ENCODE data around the gene DMRTC2.
A peak's percentile ranks its signal among the peaks of the same experiment; 100 is the strongest.

The DMRTC2 gene

GRCh38 chr19:41845001-41845050 lies at the start of gene DMRTC2:
DMRTC2 (plus strand) TSS chr19:41845042; CDS start chr19:41847429, 2,387 bp downstream.
- no peak within 1 kb of the TSS for H3K27ac Mint-ChIP-seq
- H3K4me3 Mint-ChIP-seq = no peak within 1 kb of the TSS
- ATAC-seq (replicated peaks) (no peak), DNase-seq (no peak)
- peaks cover 5 to 9% of the 10 kb centered on the region in 2 donors for H3K9me3 Mint-ChIP-seq
- peaks cover 16 to 20% of the 10 kb centered on the region in 2 donors for H3K27me3 Mint-ChIP-seq
- H3K36me3 Mint-ChIP-seq = peaks cover 0 to 8% of the 10 kb centered on the region in 2 donors
- no peaks in the 10 kb centered on the region for H3K4me1 Mint-ChIP-seq

- Mint-ChIP-seq H3K27ac (no peak within 1 kb of the TSS), H3K4me1 (peaks cover 9 to 24% of the 10 kb centered on the region in 2 donors), H3K36me3 (no peaks in the 10 kb centered on the region), H3K4me3 (no peak within 1 kb of the TSS), H3K9me3 (peaks cover 0 to 1% of the 10 kb centered on the region in 2 donors), H3K27me3 (peaks cover 25 to 31% of the 10 kb centered on the region in 2 donors)
- ATAC-seq (replicated peaks) (no peak), DNase-seq (no peak)
These were observed 48.5 kb upstream of the DMRTC2 start, which contains the start of gene CEACAM3 for GRCh38 chr19:41796362-41796761. CEACAM3 (plus strand) TSS chr19:41796587; CDS start chr19:41796678, 91 bp downstream.

- Mint-ChIP-seq H3K9me3 (peaks cover 0 to 4% of the 10 kb centered on the region in 2 donors), H3K4me3 (no peak overlapping the region), H3K4me1 (peaks cover 14 to 29% of the 10 kb centered on the region in 2 donors), H3K36me3 (no peaks in the 10 kb centered on the region), H3K27me3 (peaks cover 25 to 26% of the 10 kb centered on the region in 2 donors), H3K27ac (no peak overlapping the region)
- no peak for ATAC-seq (replicated peaks)
- DNase-seq = no peak
These were observed 47.9 kb upstream of the DMRTC2 start for GRCh38 chr19:41796901-41797300.

DNA sequence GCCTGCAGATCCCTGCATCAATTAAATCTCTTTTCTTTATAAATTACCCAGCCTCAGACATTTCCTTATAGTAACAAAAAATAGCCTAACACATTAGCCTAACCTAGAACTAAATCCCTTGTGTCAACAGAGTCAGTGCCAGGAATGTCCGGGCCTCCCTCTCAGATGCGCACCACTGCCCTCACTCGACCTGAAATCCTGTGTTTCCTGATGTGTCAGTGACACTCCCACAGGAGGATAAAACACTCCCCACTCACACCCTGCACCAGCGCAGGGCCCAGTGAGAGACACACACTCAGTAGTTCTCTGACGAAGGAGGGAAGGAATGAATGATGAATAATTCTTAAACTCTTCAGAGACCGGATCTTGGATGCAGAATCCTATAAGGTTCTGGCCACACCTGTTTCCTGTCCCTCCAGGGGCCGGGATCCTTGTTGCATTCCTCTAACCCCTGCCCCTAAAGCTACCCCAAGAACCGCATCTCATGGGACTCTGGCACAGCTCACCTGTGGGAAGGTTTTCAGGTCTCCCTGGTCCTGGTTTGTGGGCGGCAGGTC lies 45.3 kb upstream of the DMRTC2 start:
- Mint-ChIP-seq H3K9me3 (peaks cover 2 to 4% of the 10 kb centered on the region in 2 donors), H3K4me1 (peaks cover 30 to 43% of the 10 kb centered on the region in 2 donors), H3K27me3 (peaks cover 12 to 13% of the 10 kb centered on the region in 2 donors), H3K36me3 (no peaks in the 10 kb centered on the region), H3K27ac (no peak overlapping the region), H3K4me3 (no peak overlapping the region)
- ATAC-seq (replicated peaks) (no peak), DNase-seq (no peak)

GRCh38 chr19:41801031-41801430 lies 43.8 kb upstream of the DMRTC2 start:
- peaks cover 2 to 4% of the 10 kb centered on the region in 2 donors for H3K9me3 Mint-ChIP-seq
- no peak overlapping the region for H3K4me3 Mint-ChIP-seq
- peaks cover 24 to 37% of the 10 kb centered on the region in 2 donors for H3K4me1 Mint-ChIP-seq
- H3K36me3 Mint-ChIP-seq = no peaks in the 10 kb centered on the region
- DNase-seq (no peak), ATAC-seq (replicated peaks) (no peak)
- peak overlapping the region; percentile 43 for H3K27ac Mint-ChIP-seq
- H3K27me3 Mint-ChIP-seq = peaks cover 6 to 7% of the 10 kb centered on the region in 2 donors

- peak overlapping the region in 1 of 2 donors; percentile 7 for H3K4me3 Mint-ChIP-seq
- no peaks in the 10 kb centered on the region for H3K27me3 Mint-ChIP-seq
- peak overlapping the region; percentile 59 for H3K27ac Mint-ChIP-seq
- H3K36me3 Mint-ChIP-seq = no peaks in the 10 kb centered on the region
- ATAC-seq (replicated peaks) = peak; percentile 63 to 82
- no peak for DNase-seq
- H3K4me1 Mint-ChIP-seq = peaks cover 24 to 37% of the 10 kb centered on the region in 2 donors
- peaks cover 2 to 4% of the 10 kb centered on the region in 2 donors for H3K9me3 Mint-ChIP-seq
These were observed 43.0 kb upstream of the DMRTC2 start for GRCh38 chr19:41801792-41802211.

DNA sequence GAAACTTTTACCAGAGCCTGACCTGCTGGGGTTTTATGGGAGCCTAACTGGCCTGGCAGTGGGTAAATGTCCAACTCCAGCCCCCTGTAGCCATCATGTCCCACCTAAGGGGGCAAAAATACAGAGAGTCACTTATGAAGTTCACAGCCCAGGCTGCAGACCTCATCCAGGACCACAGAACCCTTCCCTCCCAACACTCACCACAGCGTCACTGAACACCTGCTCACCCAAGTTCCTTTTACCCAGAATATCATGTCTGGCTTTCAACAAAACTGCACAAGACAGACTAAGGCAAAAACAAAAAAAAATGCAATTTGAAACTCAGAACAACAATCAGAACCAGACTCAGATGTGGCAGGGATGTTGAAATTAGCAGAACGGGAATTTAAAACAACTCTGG lies 42.1 kb upstream of the DMRTC2 start:
- Mint-ChIP-seq H3K4me3 (no peak overlapping the region), H3K27me3 (no peaks in the 10 kb centered on the region), H3K36me3 (no peaks in the 10 kb centered on the region), H3K27ac (no peak overlapping the region), H3K4me1 (peaks cover 25 to 37% of the 10 kb centered on the region in 2 donors), H3K9me3 (peaks cover 2 to 4% of the 10 kb centered on the region in 2 donors)
- DNase-seq = peak; percentile 5
- peak; percentile 61 to 82 for ATAC-seq (replicated peaks)

DNA sequence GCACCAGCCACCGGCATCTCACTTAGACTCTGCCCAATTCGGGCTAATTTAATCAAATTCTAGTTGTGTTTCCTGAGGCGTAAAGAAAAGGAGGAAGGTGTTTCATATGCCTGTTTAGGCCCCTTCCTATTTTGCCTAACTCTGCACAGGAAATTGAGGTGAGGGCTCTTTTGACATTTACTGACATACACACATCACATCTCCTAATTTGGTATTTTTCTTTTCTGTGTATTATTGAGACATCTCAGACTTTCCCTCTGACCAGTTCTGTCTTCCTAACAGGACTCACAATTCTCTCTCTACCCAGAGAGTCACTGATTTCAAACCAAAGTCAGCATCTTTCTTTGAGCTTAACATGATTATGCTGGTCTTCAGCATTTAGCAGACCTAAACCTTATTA lies 40.5 kb upstream of the DMRTC2 start:
- Mint-ChIP-seq H3K27ac (no peak overlapping the region), H3K36me3 (no peaks in the 10 kb centered on the region), H3K4me1 (peaks cover 25 to 43% of the 10 kb centered on the region in 2 donors), H3K4me3 (no peak overlapping the region), H3K9me3 (peaks cover 2 to 4% of the 10 kb centered on the region in 2 donors), H3K27me3 (no peaks in the 10 kb centered on the region)
- no peak for DNase-seq
- no peak for ATAC-seq (replicated peaks)

DNA sequence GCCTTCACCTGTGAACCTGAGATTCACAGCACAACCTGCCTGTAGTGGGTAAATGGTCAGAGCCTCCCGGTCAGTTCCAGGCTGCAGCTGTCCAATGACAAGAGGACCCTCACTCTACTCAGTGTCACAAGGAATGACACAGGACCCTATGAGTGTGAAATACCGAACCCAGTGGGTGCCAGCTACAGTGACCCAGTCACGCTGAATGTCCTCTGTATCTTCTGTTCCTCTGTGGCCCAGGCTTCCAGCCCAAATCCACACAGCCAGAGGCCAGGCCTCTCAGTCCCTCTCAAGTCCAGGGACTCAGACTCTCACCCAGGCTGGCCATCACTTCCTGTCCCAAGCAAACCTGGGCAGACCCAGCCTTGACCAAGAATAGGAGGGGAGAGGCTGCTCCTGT lies 37.7 kb upstream of the DMRTC2 start:
- no peaks in the 10 kb centered on the region for H3K36me3 Mint-ChIP-seq
- no peak for ATAC-seq (replicated peaks)
- no peak overlapping the region for H3K4me3 Mint-ChIP-seq
- no peak for DNase-seq
- peaks cover 0 to 10% of the 10 kb centered on the region in 2 donors for H3K27me3 Mint-ChIP-seq
- H3K9me3 Mint-ChIP-seq = peaks cover 0 to 2% of the 10 kb centered on the region in 2 donors
- H3K4me1 Mint-ChIP-seq = peaks cover 33 to 52% of the 10 kb centered on the region in 2 donors
- H3K27ac Mint-ChIP-seq = no peak overlapping the region

GRCh38 chr19:41808663-41809566 lies 35.9 kb upstream of the DMRTC2 start:
- no peak for ATAC-seq (replicated peaks)
- Mint-ChIP-seq H3K27me3 (peaks cover 5 to 17% of the 10 kb centered on the region in 2 donors), H3K4me3 (no peak overlapping the region), H3K36me3 (peaks cover 0 to 2% of the 10 kb centered on the region in 2 donors), H3K4me1 (peaks cover 24 to 42% of the 10 kb centered on the region in 2 donors), H3K27ac (no peak overlapping the region), H3K9me3 (no peaks in the 10 kb centered on the region)
- no peak for DNase-seq

DNA sequence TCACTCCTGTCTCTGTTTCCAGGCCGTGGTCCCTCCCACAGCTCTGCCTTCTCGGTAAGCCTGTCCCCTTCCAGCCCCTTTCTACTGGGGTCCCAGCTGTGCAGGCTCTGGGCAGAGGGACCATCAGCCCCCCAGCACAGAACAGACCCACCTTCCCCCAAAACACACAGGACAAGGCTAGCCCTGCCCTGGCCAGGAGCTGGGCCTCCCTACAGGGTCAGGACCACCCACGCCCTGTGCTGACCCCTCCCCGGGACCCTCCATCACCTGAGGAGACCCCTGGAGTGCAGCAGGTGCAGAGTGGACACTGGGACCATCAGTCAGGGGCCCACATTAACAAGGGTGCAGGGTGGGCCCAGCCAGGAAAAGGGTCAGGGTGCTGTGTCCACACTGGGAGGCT lies 34.5 kb upstream of the DMRTC2 start:
- peaks cover 5 to 17% of the 10 kb centered on the region in 2 donors for H3K27me3 Mint-ChIP-seq
- H3K36me3 Mint-ChIP-seq = peaks cover 0 to 2% of the 10 kb centered on the region in 2 donors
- no peak overlapping the region for H3K4me3 Mint-ChIP-seq
- ATAC-seq (replicated peaks) = no peak
- no peaks in the 10 kb centered on the region for H3K9me3 Mint-ChIP-seq
- DNase-seq = no peak
- H3K27ac Mint-ChIP-seq = peak overlapping the region; percentile 81
- H3K4me1 Mint-ChIP-seq = peaks cover 23 to 41% of the 10 kb centered on the region in 2 donors

- H3K9me3 Mint-ChIP-seq = no peaks in the 10 kb centered on the region
- peak overlapping the region; percentile 81 for H3K27ac Mint-ChIP-seq
- DNase-seq (peak; percentile 53), ATAC-seq (replicated peaks) (peak; percentile 88 to 89)
- peaks cover 23 to 41% of the 10 kb centered on the region in 2 donors for H3K4me1 Mint-ChIP-seq
- peak overlapping the region; percentile 50 to 68 for H3K4me3 Mint-ChIP-seq
- H3K27me3 Mint-ChIP-seq = peaks cover 5 to 17% of the 10 kb centered on the region in 2 donors
- H3K36me3 Mint-ChIP-seq = peaks cover 0 to 2% of the 10 kb centered on the region in 2 donors
These were observed 33.8 kb upstream of the DMRTC2 start for GRCh38 chr19:41811036-41811435.

DNA sequence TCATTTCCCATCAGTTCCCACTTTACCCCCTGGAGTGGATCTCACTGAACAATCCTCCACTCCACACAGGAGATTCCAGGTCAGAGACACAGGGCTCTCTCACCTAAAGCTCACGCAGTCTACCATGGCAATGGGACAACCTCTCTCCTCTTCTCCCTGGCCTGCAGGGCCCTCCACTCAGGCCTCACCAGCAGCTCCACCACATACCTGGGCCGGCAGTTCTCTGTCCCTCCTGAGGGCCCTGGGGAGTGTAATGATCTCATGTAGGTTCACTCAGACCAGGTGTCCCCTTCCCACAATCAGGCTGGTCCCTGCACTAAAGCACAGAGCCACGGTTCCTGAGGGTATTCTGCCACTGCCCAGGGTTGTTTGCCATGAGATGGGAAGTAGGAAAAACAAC lies 32.9 kb upstream of the DMRTC2 start:
- DNase-seq = no peak
- H3K4me1 Mint-ChIP-seq = peaks cover 23 to 41% of the 10 kb centered on the region in 2 donors
- peaks cover 5 to 17% of the 10 kb centered on the region in 2 donors for H3K27me3 Mint-ChIP-seq
- no peaks in the 10 kb centered on the region for H3K9me3 Mint-ChIP-seq
- H3K36me3 Mint-ChIP-seq = peaks cover 0 to 2% of the 10 kb centered on the region in 2 donors
- ATAC-seq (replicated peaks) = no peak
- H3K4me3 Mint-ChIP-seq = no peak overlapping the region
- no peak overlapping the region for H3K27ac Mint-ChIP-seq

- H3K9me3 Mint-ChIP-seq = no peaks in the 10 kb centered on the region
- ATAC-seq (replicated peaks) = no peak
- H3K4me3 Mint-ChIP-seq = no peak overlapping the region
- no peak overlapping the region for H3K27ac Mint-ChIP-seq
- peaks cover 21 to 38% of the 10 kb centered on the region in 2 donors for H3K4me1 Mint-ChIP-seq
- DNase-seq = no peak
- peaks cover 5 to 17% of the 10 kb centered on the region in 2 donors for H3K27me3 Mint-ChIP-seq
- peaks cover 0 to 2% of the 10 kb centered on the region in 2 donors for H3K36me3 Mint-ChIP-seq
These were observed 30.9 kb upstream of the DMRTC2 start for GRCh38 chr19:41813911-41814310.

DNA sequence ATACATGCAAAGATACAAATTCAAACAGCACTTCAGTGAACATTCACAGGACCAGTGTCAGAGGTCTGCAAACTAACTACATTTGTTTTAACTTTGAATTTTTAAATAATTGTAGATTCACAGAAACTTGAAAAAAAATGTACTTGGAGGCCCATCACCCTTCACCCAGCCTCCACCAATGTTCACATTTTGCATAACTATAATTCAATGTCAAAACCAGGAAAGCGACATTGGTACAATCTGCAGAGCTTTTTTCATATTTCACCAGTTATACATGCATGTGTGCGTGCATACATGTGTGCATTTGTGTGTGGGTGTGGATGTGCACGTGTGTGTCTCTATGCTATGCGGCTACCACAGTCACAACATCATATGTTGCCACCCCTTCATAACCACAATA lies 29.5 kb upstream of the DMRTC2 start:
- H3K36me3 Mint-ChIP-seq = peaks cover 0 to 2% of the 10 kb centered on the region in 2 donors
- H3K27me3 Mint-ChIP-seq = peaks cover 5 to 8% of the 10 kb centered on the region in 2 donors
- ATAC-seq (replicated peaks) (no peak), DNase-seq (no peak)
- no peaks in the 10 kb centered on the region for H3K9me3 Mint-ChIP-seq
- H3K27ac Mint-ChIP-seq = no peak overlapping the region
- no peak overlapping the region for H3K4me3 Mint-ChIP-seq
- H3K4me1 Mint-ChIP-seq = peaks cover 19 to 26% of the 10 kb centered on the region in 2 donors

All from stimulated activated naive B cell treated with anti-CD40 and anti-IgM and Interleukin-4, amounts not matched to agents 10 μg/mL and 1 μg/mL and 100 μg/mL, for 72 hours (primary cell).